GM12801 (cell line): ENCODE results near the gene CCDC14.

ENCODE experiments used
- CTCF ChIP-seq: IDR thresholded peaks from one replicate; pipeline ENCODE4 v1.5.1; 2011; ENCODE audit warnings: control low read depth; ENCODE audit not compliant: insufficient read length; ENCODE audit errors: extremely low read depth

The CCDC14 gene

GRCh38 chr3:123949641-123950040, 11.4 kb downstream of the CCDC14 start:
- TF ChIP-seq CTCF, result no peak

DNA sequence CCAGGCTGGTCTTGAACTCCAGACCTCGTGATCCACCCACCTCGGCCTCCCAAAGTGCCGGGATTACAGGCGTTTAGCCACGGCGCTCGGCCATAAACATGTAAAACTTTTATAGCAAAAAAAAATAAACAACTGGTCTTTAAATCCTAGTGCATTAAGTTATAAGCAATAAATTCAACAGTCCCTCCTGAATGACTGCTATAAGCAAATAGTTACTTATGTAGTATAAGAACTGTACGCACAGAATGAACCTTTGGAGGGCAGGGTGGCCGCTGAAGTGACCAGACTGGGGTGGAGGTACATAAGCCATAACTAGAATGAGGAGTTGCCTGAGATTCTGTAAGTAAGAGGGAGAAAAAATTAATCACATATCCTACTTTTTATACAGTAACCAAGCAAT, 12.6 kb downstream of the CCDC14 start:
- TF ChIP-seq CTCF, result no peak

DNA sequence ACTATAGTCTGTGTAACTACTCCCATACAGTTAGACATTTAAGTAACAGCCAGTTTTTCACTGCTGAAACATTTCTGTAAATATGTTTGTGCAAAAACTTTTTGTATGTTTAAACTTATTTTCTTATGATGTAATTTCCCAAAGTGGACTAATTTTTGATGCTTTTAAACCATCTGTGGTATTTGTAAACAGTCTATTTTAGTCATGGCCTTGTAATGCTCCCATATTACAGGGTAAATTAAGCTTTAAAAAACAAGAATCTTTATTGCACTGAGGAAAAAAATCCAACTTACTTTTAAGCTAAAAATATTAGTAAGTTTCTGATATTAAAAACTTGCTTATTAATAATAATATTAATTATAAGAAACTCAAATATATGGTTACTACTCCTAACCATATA, 13.5 kb downstream of the CCDC14 start:
- TF ChIP-seq CTCF, result no peak

GRCh38 chr3:123941542-123941941, 19.5 kb downstream of the CCDC14 start:
- TF ChIP-seq CTCF, result no peak

DNA sequence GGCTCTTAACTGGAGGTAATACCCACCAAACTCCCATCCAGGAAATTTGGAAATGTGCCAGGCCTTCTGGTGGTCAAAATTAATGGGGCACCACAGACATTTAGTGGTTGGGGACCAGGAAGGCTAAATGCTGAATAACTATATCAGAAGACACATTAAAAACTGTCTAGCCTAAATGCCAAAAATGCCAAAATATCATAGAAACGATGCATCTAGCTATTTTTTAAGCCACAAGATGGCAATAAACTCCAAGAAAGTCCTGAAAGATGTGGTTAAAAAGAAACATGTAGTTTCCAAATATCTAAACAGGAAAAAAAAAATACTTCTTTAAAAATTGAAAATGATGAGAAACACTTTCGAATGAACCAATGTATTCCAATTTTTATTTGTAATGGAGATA, 19.9 kb downstream of the CCDC14 start:
- TF ChIP-seq CTCF, result no peak

GRCh38 chr3:123939706-123940105, 21.3 kb downstream of the CCDC14 start:
- TF ChIP-seq CTCF, result no peak

DNA sequence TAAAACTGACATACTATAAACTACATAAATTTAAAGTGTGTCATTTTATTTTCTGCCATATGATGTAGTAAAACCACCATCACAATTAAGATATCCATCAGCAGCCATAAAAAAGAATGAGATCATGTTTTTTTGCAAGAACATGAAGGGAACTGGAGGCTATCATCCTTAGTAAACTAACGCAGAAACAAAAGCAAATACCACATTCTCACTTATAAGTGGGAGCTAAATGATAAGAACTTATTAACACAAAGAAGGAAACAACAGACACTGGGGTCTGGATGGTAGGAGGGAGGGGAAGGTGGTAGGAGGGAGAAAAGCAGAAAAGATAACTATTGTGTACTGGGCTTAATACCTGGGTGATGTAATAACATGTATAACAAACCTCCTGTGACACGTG, 24.6 kb downstream of the CCDC14 start:
- no peak for TF ChIP-seq CTCF

DNA sequence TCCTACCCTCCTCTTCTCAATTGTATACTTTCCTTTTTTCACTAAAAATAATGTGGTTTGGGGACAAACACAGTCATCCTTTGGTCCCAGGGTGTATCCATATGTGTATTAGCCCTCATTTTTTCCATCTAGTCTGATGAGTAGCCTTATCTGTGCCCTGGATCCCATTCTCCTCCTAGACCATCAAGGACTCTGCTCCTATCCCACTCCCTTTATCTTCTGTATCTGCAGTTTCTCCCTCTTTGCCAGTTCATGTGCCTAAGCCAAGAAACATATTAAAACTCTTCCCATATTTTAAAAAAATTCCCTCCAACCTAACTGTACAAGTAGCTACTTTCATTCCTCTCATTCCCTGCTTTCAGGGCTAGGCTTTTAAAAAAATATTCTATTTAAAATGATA, 25.2 kb downstream of the CCDC14 start:
- TF ChIP-seq CTCF, result no peak
